GM04503 (cell line): ENCODE data around the gene SLAIN1.
"Not testable (repeated sequence)": the region's sequence is repeated elsewhere in the genome, so short reads cannot be mapped to it uniquely, and the experiment has no call there.

Source experiments
- DNase-seq: peaks from one replicate; pipeline ENCODE4 v3.0.0-alpha.2; 2012; ENCODE audit warnings: low read depth

The SLAIN1 gene

GRCh38 chr13:77697217-77698103 lies at the start of gene SLAIN1:
TSS of gene SLAIN1 (plus strand) at chr13:77697687. CDS start at chr13:77697914, 227 bp downstream.
- DNase-seq, result no peak

- DNase-seq, result no peak
Observed at GRCh38 chr13:77650409-77650808, 47.1 kb upstream of the SLAIN1 start.

- no peak for DNase-seq
Observed at GRCh38 chr13:77653301-77653700, 44.2 kb upstream of the SLAIN1 start.

GRCh38 chr13:77660016-77660415 lies 37.5 kb upstream of the SLAIN1 start:
- not testable (repeated sequence) for DNase-seq

GRCh38 chr13:77660841-77661250 lies 36.6 kb upstream of the SLAIN1 start:
- DNase-seq, result no peak

DNA sequence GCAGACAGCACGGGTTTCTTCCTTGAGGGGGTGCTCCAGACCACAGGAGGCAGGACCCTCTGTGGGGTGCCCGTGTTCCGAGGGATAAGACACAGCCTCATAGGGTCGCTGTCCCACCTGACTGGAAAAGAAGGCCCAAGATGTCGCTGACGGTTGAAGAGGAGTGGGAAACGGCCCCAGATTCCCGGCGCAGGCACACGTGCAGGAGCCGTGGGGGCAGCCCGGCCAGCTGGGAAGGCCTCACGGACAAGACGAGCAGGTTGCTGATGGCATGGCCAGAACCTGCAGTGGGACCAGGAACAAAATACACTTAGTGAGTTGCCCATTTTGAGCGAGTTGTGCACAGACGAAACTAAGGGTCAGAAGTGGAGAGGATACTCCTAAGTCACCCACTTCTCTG lies 35.2 kb upstream of the SLAIN1 start:
- not testable (repeated sequence) for DNase-seq

GRCh38 chr13:77662831-77663230 lies 34.7 kb upstream of the SLAIN1 start:
- not testable (repeated sequence) for DNase-seq

DNA sequence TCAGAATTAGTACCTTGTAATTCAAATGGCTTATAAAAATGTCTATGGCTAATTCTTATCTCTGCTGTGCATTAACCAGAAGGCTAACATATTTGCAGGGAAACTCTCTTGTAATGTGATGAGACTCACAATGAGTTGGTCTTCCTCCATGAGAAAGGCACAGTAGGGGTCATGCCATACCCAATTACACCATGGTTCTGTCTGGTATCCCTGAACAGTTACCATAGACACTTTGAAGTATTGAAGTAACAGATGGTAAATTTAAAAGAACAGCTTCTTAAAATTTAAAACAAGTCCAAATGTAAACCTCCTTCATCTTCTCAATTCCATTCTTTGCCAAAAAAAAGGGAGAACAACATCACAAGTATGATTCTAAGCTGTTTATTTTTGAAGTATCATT lies 22.6 kb upstream of the SLAIN1 start:
- no peak for DNase-seq

DNA sequence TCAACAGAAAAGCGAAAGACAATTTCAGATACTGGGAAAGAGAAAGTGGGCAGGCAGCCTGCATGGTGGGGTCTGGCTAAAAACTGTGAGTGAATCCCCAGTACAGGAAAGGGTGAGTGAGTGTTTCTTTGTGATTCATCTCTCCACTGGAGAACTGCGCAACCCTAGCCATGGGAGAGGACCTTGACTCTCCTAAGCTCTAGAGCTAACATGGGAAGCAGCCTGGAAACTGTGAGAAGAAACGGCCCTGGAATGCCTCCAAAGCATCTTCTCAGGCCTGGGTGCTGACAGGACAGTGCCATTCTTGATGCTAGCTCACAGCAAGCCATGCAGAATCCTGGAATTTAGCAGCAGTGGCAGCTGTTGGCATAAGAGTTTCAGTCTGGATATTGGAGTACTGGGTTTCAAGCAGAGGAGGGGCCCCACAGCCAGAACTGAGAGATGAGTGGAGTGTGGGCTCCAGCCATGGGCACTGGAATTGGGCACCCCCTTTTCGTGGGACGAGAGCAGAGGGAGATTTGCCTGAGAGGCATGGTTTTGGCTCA lies 18.7 kb upstream of the SLAIN1 start:
- no peak for DNase-seq

GRCh38 chr13:77687799-77688198 lies 9.7 kb upstream of the SLAIN1 start:
- DNase-seq, result no peak

- no peak for DNase-seq
Observed at GRCh38 chr13:77691871-77692270, 5.6 kb upstream of the SLAIN1 start.

- DNase-seq, result no peak
Observed at GRCh38 chr13:77692746-77693448, 4.6 kb upstream of the SLAIN1 start.

DNA sequence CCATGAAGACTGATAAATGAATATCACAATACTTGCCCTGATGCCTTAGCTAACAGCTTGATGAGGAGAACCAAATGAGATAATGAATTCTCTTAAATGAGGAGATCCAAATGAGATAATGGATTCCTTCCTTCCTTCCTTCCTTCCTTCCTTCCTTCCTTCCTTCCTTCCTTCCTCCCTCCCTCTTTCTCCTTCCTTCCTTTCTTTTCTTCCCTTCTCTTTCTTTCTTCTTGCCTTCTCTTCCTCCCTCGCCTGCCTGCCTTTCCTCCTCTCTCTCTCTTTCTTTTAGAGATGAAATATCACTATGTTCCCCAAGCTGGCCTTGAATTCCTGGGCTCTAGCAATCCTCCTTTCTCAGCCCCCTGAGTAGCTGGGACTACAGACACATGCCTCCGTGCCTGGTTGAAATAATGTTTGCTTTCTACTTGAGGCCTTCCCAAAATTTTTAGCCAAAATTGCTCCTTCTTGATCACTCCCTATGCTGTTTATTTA lies 4.0 kb upstream of the SLAIN1 start:
- DNase-seq, result no peak

- DNase-seq, result no peak
Observed at GRCh38 chr13:77696006-77696878, 1.2 kb upstream of the SLAIN1 start.

DNA sequence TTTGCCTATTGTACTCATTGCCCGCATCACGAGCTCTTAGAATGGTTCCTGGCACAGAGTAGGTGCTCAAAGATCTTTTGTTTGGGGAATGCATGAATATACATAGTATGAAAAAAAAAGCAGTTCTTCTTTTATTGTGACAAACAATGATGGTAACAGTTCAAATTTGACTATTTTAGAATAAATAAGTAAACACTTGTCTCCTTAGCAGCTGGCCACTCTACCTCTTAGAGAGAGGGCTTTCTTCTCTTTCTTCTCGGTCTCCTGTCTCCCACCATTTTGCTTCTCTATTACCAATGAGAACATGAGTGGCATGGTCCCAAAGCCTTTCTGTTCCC lies 639 bp upstream of the SLAIN1 start:
- DNase-seq, result no peak

DNA sequence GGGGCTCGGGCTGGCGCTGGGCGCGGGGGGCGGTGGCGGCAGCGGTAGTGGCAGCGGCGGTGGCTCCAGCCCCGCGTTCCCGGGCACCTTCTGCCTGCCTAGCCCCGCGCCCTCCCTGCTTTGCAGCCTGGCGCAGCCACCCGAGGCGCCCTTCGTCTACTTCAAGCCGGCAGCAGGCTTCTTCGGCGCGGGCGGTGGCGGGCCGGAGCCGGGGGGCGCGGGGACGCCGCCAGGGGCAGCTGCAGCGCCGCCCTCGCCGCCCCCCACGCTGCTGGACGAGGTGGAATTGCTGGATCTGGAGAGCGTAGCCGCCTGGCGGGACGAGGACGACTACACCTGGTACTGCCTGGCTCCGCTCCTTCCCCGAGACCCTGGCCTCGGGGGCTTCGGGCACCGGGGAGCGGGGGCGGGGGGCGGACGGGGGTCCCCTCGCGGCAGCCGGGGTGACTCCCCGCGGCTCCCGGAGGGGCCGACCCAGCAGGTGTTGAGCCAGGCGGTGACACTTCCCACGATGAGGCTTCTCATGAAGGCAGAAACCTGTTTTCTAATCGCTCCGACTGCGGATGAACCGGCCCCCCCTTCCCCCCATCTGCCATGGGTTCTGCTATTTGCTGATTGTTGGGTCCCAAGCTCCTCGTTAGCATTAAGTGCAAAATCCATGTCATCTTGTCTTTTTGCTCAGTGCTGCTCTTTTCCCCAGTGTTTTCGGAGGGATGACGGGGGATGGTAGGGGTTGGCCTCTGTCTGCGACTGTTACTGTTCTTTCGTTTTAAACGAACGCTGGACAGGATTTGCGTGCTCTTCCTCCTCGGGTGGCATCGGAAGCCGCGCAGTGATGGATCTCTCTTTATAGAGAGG lies 943 bp downstream of the SLAIN1 start:
- DNase-seq, result no peak

GRCh38 chr13:77699059-77699680 lies 1.7 kb downstream of the SLAIN1 start:
- DNase-seq, result no peak

- no peak for DNase-seq
Observed at GRCh38 chr13:77701305-77701704, 3.8 kb downstream of the SLAIN1 start.

- DNase-seq, result no peak
Observed at GRCh38 chr13:77702366-77702765, 4.9 kb downstream of the SLAIN1 start.

- no peak for DNase-seq
Observed at GRCh38 chr13:77703408-77703807, 5.9 kb downstream of the SLAIN1 start.
